CD4-positive, alpha-beta T cell (primary cell): Measurements from ENCODE around the gene RARS2. TPM values are rescaled to one million over a fixed set of nuclear protein-coding genes. Genes with fewer than 3 reads are reported as not detected.

Source experiments
- ATAC-seq: fragments of 200-7000 bp; cut with Tn5 transposase; one replicate; pipeline ENCODE4 v1.10.0; 2022; ENCODE audit warnings: mild to moderate bottlenecking; ENCODE audit not compliant: poor library complexity
- CTCF ChIA-PET: fragments of 350-600 bp; sonication (Branson Sonifier 250); formaldehyde crosslinking; loops from one replicate; lab custom pipeline; 2021; ENCODE audit warnings: antibody characterized with exemption, inconsistent platforms; lab: Charles Lee
- POLR2A ChIA-PET: fragments of 350-600 bp; sonication (Branson Sonifier 250); formaldehyde crosslinking; loops from one replicate; lab custom pipeline; 2021; ENCODE audit warnings: antibody characterized with exemption, inconsistent platforms; lab: Charles Lee
- DNase-seq, 14 experiments: peaks; one replicate each; pipeline ENCODE4 v3.0.0-alpha.2; 2013 to 2020; ENCODE audit warnings: mixed read lengths in 2 of 14
- H3K27ac ChIP-seq, 2 donors: one replicate each; pipeline versions ENCODE4 v1.5.1 to v1.7.0; 2013; ENCODE audit warnings: low read length in 2 of 2, low read depth in 1 of 2, mild to moderate bottlenecking in 1 of 2
- H3K27me3 ChIP-seq, 2 experiments: 1 replicate in 1 of 2; 2 replicates in 1 of 2; pipeline versions ENCODE4 v1.6.1 to v1.7.0; 2013; ENCODE audit warnings: low read length in 2 of 2, control low read depth in 1 of 2, mild to moderate bottlenecking in 1 of 2, moderate library complexity in 1 of 2; ENCODE audit not compliant: insufficient read depth in 2 of 2, control insufficient read depth in 1 of 2
- H3K36me3 ChIP-seq: one replicate; pipeline ENCODE4 v1.6.1; 2013; ENCODE audit warnings: low read length, control low read depth; ENCODE audit not compliant: insufficient read depth
- H3K4me1 ChIP-seq: one replicate; pipeline ENCODE4 v1.6.1; 2013; ENCODE audit warnings: low read length, control low read depth; ENCODE audit not compliant: insufficient read depth
- H3K4me3 ChIP-seq: one replicate; pipeline ENCODE4 v1.5.1; 2013; ENCODE audit warnings: mild to moderate bottlenecking, low read length, moderate library complexity
- H3K9me3 ChIP-seq, 2 experiments: 1 replicate in 1 of 2; 2 replicates in 1 of 2; pipeline versions ENCODE4 v1.6.1 to v1.7.0; 2013; ENCODE audit warnings: low read length in 2 of 2, mild to moderate bottlenecking in 2 of 2, control low read depth in 1 of 2, moderate library complexity in 1 of 2; ENCODE audit not compliant: control insufficient read depth in 1 of 2, insufficient read depth in 1 of 2
- H3K27ac Mint-ChIP-seq: one replicate; pipeline ENCODE4 v1.8.0; 2020; ENCODE audit warnings: mixed read lengths
- H3K27me3 Mint-ChIP-seq: one replicate; pipeline ENCODE4 v1.8.0; 2021; ENCODE audit warnings: mixed read lengths
- H3K36me3 Mint-ChIP-seq: one replicate; pipeline ENCODE4 v1.8.0; 2021; ENCODE audit warnings: low read depth, mixed read lengths
- H3K4me1 Mint-ChIP-seq: one replicate; pipeline ENCODE4 v1.8.0; 2021; ENCODE audit warnings: low read depth, mixed read lengths
- H3K4me3 Mint-ChIP-seq: one replicate; pipeline ENCODE4 v1.8.0; 2020; ENCODE audit warnings: mild to moderate bottlenecking, mixed read lengths
- H3K9me3 Mint-ChIP-seq: one replicate; pipeline ENCODE4 v1.8.0; 2020; ENCODE audit warnings: mixed read lengths
- CTCF ChIP-seq: fragments of 200-600 bp; IDR thresholded peaks from one replicate; pipeline ENCODE4 v1.8.0; 2022; ENCODE audit warnings: antibody characterized with exemption, mild to moderate bottlenecking
- intact Hi-C, 2 experiments: fragments of 100-400 bp; cut with DNase I in 1 of 2; cut with micrococcal nuclease in 1 of 2; formaldehyde crosslinking; loops; one replicate each; pipeline versions ENCODE4 v1.15.1 to v1.9.0; 2023 to 2025; cut with DNase I, micrococcal nuclease
- total RNA-seq, 174 experiments: library from RNA in 2 of 174; stranded (reverse) in 2 of 174; gene quantifications; one replicate each; pipeline ENCODE4 v1.2.3 and lab custom pipeline; 2021 to 2026

Gene RARS2
- total RNA-seq, 2 experiments from 2014 or later = 21.9 to 22.4 TPM

- no peak overlapping the region for H3K27ac Mint-ChIP-seq
Observed at GRCh38 chr6:87483929-87484328, 105.9 kb downstream of the RARS2 start.

GRCh38 chr6:87482366-87482765 is 107.4 kb downstream of the RARS2 start:
- no peak for ATAC-seq
- no peak for TF ChIP-seq CTCF
- H3K4me1 ChIP-seq = no peaks in the 10 kb centered on the region
- H3K4me3 Mint-ChIP-seq = no peak overlapping the region
- H3K9me3 ChIP-seq = no peaks in the 10 kb centered on the region
- CTCF ChIA-PET = no interaction called here
- intact Hi-C loops = no loop called here
- H3K27me3 ChIP-seq = no peaks in the 10 kb centered on the region
- no peak overlapping the region for H3K4me3 ChIP-seq
- H3K27ac Mint-ChIP-seq = no peak overlapping the region
- no peaks in the 10 kb centered on the region for H3K4me1 Mint-ChIP-seq
- H3K9me3 Mint-ChIP-seq = no peaks in the 10 kb centered on the region
- peak in 2 of 14 experiments; percentile 7 to 9 for DNase-seq
- no peak overlapping the region for H3K27ac ChIP-seq
- POLR2A ChIA-PET = no interaction called here
- H3K36me3 Mint-ChIP-seq = peaks cover 48% of the 10 kb centered on the region
- H3K36me3 ChIP-seq = peaks cover 21% of the 10 kb centered on the region
- H3K27me3 Mint-ChIP-seq = no peaks in the 10 kb centered on the region

More at GRCh38 chr6:87483929-87484328, 105.9 kb downstream of the RARS2 start:
- no peaks in the 10 kb centered on the region for H3K4me1 Mint-ChIP-seq
- Histone ChIP-seq H3K36me3 (peaks cover 10% of the 10 kb centered on the region), H3K27ac (no peak overlapping the region), H3K4me3 (no peak overlapping the region), H3K4me1 (no peaks in the 10 kb centered on the region), H3K9me3 (no peaks in the 10 kb centered on the region), H3K27me3 (no peaks in the 10 kb centered on the region)
- ChIA-PET POLR2A (no interaction called here), CTCF (no interaction called here)
- DNase-seq (peak in 4 of 14 experiments; percentile 8 to 37 (median 19)), ATAC-seq (no peak)
- TF ChIP-seq CTCF = no peak
- no peaks in the 10 kb centered on the region for H3K9me3 Mint-ChIP-seq
- H3K27me3 Mint-ChIP-seq = no peaks in the 10 kb centered on the region
- intact Hi-C loops = no loop called here
- peaks cover 42% of the 10 kb centered on the region for H3K36me3 Mint-ChIP-seq
- H3K4me3 Mint-ChIP-seq = no peak overlapping the region

- Histone ChIP-seq H3K4me1 (no peaks in the 10 kb centered on the region), H3K36me3 (peaks cover 21% of the 10 kb centered on the region), H3K4me3 (no peak overlapping the region), H3K9me3 (no peaks in the 10 kb centered on the region), H3K27me3 (no peaks in the 10 kb centered on the region), H3K27ac (no peak overlapping the region)
- POLR2A ChIA-PET = no interaction called here
- H3K4me3 Mint-ChIP-seq = no peak overlapping the region
- no peaks in the 10 kb centered on the region for H3K27me3 Mint-ChIP-seq
- H3K27ac Mint-ChIP-seq = no peak overlapping the region
- H3K4me1 Mint-ChIP-seq = no peaks in the 10 kb centered on the region
- ATAC-seq = no peak
- DNase-seq = no peak
- no peak for TF ChIP-seq CTCF
- CTCF ChIA-PET = interaction anchor here (0.7 kb wide), 1 partner anchor 21 kb away, joined by 3 read pairs; no protein-coding TSS in a partner anchor
- peaks cover 48% of the 10 kb centered on the region for H3K36me3 Mint-ChIP-seq
- no peaks in the 10 kb centered on the region for H3K9me3 Mint-ChIP-seq
- intact Hi-C loops = no loop called here
Observed at GRCh38 chr6:87481931-87482330, 107.9 kb downstream of the RARS2 start.
